GM19023 (cell line): ENCODE results near the gene ANO4.
"Not testable (repeated sequence)": the region's sequence is repeated elsewhere in the genome, so short reads cannot be mapped to it uniquely, and the experiment has no call there.

Experiments
- ATAC-seq: cut with Tn5 transposase; IDR thresholded peaks from one replicate; pipeline ENCODE4 v1.9.1; 2021; ENCODE audit warnings: mild to moderate bottlenecking, moderate library complexity; ENCODE audit not compliant: unreplicated experiment

The ANO4 gene

DNA sequence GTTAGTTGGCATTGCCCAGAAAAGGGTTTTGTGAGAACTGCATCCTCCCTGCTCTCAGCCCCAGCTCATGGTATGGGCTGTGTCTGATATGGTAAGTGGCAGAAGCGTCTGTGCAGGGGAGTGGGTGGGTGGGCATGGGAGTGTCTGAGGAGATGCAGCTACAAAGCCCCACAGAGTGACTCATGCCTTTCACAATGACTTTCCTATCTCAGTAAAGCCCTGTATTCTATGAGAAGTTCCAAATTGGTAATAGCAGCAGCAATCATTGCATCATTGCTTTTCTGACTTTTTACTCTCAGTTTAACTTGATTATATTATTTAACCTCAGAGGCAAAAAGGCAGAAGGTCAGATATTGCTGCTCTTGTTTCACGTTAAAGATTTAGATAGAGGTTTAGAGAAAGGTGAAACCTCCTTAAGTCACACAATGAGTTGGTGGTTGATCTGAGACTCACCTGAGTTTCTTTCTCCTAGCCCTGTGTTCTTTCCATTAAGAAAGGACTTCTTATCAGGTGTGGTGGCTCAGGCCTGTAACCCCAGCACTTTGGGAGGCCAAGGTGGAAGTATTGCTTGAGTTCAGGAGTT is 243.8 kb downstream of the ANO4 start:
- ATAC-seq = no peak

DNA sequence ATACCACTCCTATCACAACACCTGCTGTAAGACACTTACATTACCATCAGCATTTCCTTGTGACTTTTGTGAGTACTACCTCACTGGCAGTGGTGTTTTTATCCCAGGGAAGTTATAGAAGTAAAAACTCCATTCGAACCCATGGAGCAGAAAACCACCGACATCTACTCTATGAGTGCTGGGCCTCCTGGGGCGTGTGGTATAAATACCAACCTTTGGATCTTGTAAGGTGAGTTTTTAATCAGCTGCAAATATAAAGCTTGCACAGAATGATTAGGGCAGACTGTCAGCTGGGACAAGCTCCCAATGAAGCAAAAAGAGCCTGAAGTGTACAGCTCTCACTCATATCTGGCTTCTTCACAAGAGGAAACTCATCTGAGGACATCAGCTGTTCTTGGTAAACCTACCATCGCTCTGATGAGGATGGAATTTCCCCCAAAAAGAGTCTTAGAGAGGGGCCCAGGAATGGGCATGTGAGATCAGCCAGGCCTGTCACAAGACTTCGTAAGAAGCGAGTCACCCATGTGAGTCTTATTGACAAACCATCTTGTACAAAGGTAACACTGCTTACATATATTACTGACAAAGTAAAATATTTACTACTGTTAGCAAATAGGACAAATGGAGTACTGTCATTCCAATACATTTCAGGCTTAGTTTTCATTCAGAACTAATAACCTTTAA is 245.4 kb downstream of the ANO4 start:
- ATAC-seq = no peak

- no peak for ATAC-seq
These were observed 246.4 kb downstream of the ANO4 start for GRCh38 chr12:101040936-101041335.

DNA sequence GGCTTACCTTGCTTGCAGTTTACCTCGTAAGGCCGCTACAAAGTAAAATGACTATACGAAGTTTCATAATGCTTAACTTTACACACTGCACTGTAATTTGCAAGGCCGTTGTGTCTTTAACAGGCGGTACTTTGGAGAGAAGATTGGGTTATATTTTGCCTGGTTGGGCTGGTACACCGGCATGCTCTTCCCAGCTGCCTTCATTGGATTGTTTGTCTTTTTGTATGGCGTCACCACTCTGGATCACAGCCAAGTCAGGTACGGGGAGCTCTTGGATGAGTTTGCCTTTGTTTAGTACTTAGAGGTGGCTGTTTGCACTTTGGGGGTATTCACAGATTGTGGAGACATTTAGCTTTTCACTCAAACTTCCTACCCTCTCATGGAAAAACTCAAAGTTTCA is 247.6 kb downstream of the ANO4 start:
- no peak for ATAC-seq

DNA sequence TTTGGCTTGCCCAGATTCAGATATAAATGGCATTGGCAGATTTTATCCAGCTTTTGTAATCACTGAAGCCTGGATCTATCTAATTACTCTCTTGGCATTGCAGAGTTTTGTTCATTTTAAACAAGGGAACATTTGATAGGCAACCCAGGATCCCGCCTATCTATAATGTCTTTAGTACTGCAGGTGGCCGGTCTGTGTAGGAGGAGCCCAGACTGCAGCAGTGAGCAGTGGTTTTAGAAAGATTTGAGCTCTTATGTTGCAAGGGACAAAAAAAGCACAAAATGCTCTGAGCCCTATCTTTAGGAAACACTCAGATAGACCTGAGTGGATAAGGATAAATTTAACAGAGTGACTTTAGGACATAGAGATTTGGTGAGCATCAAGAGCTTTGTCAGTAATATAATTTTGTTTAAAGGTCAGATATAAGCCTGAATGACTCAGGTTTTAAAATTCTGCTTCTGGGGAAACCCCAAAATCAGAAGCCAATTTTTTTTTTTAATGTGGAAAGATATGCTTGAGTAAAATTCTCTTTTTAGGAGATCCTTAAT is 250.0 kb downstream of the ANO4 start:
- no peak for ATAC-seq

GRCh38 chr12:101045486-101046464 is 251.2 kb downstream of the ANO4 start:
- ATAC-seq = no peak

- no peak for ATAC-seq
These were observed 253.1 kb downstream of the ANO4 start for GRCh38 chr12:101047652-101048051.

GRCh38 chr12:101050631-101051030 is 256.1 kb downstream of the ANO4 start:
- no peak for ATAC-seq

DNA sequence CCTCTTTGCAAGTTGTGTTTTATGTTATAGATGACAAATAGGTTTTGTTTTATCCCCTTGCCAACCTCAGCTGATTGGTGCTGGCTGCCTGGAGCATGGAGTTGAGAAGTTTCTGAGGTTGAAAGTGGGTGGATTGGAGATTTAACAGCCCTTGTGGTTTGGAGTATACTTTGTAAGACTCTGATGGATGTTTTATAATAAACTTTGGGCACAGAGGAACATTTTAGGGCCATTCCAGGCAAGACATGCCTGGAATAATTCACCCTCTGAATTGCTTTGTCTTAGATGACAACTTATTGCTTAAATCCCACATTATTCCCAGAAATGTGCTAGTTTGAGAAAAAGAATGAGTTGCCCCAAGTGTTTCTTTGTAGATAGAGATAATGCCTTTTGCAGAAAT is 256.6 kb downstream of the ANO4 start:
- ATAC-seq = no peak

- ATAC-seq = no peak
These were observed 257.4 kb downstream of the ANO4 start for GRCh38 chr12:101051901-101052550.

DNA sequence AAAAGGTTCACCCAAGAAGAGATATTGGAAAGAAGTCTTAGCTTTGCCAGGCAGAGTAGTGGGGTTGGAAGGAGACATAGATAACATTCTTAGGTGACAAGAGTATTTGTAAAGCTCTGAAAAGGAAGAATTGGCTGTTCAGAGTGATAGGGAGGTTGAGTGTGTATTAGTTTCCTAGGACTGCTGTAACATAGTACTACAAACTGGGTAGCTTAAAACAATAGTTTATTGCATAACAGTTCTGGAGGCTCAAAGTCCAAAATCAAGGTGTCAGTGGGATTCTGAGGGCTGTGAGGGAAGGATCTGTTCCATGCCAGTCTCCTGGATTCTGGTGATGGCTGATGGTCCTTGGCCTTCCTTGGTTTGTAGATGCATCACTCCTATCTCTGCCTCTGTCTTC is 258.6 kb downstream of the ANO4 start:
- ATAC-seq = no peak

- ATAC-seq = no peak
These were observed 261.4 kb downstream of the ANO4 start for GRCh38 chr12:101055940-101056339.

GRCh38 chr12:101062508-101062907 is 267.9 kb downstream of the ANO4 start:
- ATAC-seq = not testable (repeated sequence)

DNA sequence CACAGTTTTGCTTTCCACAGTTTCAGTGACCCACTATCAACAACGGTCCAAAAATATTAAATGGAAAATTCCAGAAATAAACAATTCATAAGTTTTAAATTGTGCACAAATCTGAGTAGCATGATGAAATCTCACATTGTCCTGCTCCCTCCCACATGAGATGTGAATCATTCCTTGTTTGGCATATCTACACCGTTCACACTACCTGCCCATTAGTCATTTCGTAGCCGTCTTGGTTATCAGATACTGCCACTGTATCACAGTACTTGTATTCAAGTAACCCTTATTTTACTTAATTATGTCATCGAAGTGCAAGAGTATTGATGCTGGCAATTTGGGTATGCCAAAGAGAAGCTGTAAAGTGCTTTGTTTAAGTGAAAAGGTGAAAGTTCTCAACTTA is 270.1 kb downstream of the ANO4 start:
- no peak for ATAC-seq

GRCh38 chr12:101066489-101066888 is 271.9 kb downstream of the ANO4 start:
- ATAC-seq = no peak

DNA sequence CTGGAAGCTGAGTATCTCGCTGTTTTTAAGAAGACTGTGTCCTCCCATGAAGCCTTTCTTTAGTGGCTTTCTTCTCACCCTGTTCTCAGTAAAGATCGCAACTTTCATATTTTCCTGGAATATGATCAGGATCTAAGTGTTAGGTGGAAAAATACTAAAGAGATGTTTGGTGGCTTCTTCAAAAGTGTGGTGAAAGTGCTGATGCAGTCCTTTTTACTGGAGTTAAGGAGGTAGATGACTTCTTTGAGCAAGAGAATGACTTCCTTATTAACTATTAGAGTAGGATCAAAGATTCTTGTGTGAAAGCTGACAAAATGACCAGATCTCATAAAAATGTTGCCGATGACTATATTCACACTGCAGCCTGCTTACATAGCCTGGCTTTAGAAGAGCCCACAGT is 273.8 kb downstream of the ANO4 start:
- no peak for ATAC-seq

- ATAC-seq = no peak
These were observed 274.3 kb downstream of the ANO4 start for GRCh38 chr12:101068836-101069235.

GRCh38 chr12:101074940-101075680 is 280.5 kb downstream of the ANO4 start:
- ATAC-seq = no peak

GRCh38 chr12:101076921-101077320 is 282.3 kb downstream of the ANO4 start:
- ATAC-seq = no peak

GRCh38 chr12:101077791-101078528 is 283.4 kb downstream of the ANO4 start:
- ATAC-seq = no peak
